ENCODE data around the gene KRTAP10-7.
A peak's percentile ranks its signal among the peaks of the same experiment; 100 is the strongest.
"Not testable (repeated sequence)": the region's sequence is repeated elsewhere in the genome, so short reads cannot be mapped to it uniquely, and the experiment has no call there.

KRTAP10-7 gene

DNA sequence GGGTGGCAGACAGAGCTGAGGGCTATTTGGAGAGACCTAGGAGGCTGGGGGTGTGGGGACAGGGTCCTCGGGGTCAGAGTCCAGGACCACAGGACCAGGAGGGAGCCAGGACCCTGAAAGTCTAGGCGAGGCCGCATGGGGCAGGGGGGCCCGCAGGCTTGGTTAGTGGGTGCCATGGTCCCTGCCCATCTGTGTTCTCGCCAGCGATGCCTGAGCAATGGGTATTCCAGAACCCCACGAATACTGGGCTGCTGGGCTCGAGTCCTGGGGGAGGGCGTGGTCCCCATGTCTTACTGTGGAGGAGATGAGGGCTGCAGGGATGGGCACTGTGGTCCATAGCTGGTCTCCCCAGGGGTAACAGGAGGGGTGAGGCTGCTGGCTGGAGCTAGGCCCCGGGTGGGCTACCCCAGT lies 10.1 kb upstream of the KRTAP10-7 start:
- DNase-seq (ENCODE audit: low read depth, low spot score) = no peak

GRCh38 chr21:44590897-44591800 lies 9.2 kb upstream of the KRTAP10-7 start:
- not testable (repeated sequence) for DNase-seq (ENCODE audit: low read depth, low spot score)

DNA sequence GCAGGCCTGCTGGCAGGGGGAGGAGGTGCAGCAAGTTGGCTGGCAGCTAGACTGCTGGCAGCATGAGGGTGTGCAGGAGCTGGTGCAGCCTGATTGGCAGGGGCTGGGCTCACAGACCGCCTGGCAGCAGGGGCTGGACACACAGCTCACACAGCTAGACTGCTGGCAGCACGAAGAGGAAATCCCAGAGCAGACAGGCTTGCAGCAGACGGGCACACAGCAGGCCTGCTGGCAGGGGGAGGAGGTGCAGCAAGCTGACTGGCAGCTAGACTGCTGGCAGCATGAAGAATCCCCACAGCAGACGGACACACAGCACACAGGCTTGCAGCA lies 8.6 kb upstream of the KRTAP10-7 start:
- not testable (repeated sequence) for DNase-seq (ENCODE audit: low read depth, low spot score)

GRCh38 chr21:44592446-44593311 lies 7.7 kb upstream of the KRTAP10-7 start, which contains the start of gene KRTAP10-6:
Gene KRTAP10-6, minus strand, starts transcription at chr21:44592505. Its CDS starts 21 bp downstream, at chr21:44592484.
- DNase-seq (ENCODE audit: low read depth, low spot score) = no peak

DNA sequence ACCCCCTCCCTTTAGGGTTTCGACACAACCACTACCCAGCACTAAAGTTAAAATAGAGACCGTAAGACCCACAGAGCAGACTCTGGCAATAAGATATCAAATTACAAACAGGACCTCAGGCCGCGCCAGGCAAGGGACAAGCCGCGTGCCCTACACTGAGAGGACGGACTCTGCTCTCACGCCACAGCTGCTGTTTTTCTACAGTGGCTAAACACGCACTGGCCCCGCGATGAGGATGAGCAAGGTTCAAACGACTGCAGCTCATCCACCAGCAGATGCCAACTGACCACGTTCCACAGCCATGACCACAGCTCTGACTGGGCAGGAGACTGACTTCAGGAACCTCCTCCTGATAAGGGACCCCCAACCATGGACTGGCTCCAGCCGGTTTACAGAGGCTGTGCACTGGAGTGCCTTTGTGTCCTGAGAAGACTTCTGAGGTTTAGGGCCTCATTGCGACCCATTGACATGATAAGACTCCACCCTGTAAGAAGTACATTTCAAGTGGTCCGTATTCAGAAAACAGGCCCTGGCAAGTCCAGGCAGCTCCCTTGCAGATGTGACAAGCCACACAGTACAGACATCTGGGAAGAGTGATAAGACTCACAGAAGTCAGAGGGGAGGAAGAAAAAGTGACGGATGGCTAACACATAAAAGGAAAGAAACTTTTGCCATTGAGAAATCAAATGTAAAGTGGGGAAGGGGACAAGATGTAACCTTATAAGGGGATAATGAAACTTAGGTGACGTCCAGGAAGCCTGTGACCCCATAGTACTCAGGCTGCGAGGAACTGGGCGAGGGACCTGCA lies 6.6 kb upstream of the KRTAP10-7 start:
- peak; percentile 70 for DNase-seq (ENCODE audit: low read depth, low spot score)

DNA sequence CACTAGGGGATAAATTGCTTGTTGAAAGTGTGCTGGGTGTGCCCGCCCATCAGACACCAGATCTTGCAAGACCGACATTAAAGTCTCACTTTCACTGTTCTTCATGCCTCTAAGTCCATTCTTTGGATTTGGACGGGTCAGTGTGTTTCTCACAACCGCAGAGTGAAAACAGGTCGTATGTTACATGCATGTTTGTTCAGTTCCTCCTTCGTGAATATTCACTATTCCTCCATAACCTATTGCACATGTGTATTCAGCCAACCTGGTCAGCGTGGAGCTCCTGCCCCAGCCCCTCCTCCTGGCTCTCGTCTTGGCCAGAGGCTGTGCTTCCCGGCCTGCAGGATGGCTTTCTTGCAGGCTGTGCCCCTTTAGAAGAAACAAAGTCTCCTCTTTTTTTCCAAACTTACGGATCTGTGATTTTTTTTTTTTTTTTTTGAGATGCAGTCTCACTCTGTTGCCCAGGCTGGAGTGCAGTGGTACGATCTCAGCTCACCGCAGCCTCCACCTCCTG lies 5.9 kb upstream of the KRTAP10-7 start:
- no peak for DNase-seq (ENCODE audit: low read depth, low spot score)

GRCh38 chr21:44595524-44595923 lies 4.9 kb upstream of the KRTAP10-7 start:
- no peak for DNase-seq (ENCODE audit: low read depth, low spot score)

GRCh38 chr21:44596068-44596725 lies 4.2 kb upstream of the KRTAP10-7 start:
- no peak for DNase-seq (ENCODE audit: low read depth, low spot score)

- DNase-seq (ENCODE audit: low read depth, low spot score) = peak; percentile 74
Observed at GRCh38 chr21:44598061-44598460, 2.3 kb upstream of the KRTAP10-7 start.

- no peak for DNase-seq (ENCODE audit: low read depth, low spot score)
Observed at GRCh38 chr21:44599264-44600029, 950 bp upstream of the KRTAP10-7 start.

DNA sequence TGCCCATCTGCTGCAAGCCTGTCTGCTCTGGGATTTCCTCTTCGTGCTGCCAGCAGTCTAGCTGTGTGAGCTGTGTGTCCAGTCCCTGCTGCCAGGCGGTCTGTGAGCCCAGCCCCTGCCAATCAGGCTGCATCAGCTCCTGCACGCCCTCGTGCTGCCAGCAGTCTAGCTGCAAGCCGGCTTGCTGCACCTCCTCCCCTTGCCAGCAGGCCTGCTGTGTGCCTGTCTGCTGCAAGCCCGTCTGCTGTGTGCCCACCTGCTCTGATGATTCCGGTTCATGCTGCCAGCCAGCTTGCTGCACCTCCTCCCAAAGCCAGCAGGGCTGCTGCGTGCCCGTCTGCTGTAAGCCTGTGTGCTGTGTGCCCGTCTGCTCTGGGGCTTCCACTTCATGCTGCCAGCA lies 694 bp downstream of the KRTAP10-7 start:
- not testable (repeated sequence) for DNase-seq (ENCODE audit: low read depth, low spot score)

GRCh38 chr21:44601596-44602462 lies 1.4 kb downstream of the KRTAP10-7 start:
- no peak for DNase-seq (ENCODE audit: low read depth, low spot score)

GRCh38 chr21:44602463-44602850 lies 2.1 kb downstream of the KRTAP10-7 start:
- no peak for DNase-seq (ENCODE audit: low read depth, low spot score)

DNA sequence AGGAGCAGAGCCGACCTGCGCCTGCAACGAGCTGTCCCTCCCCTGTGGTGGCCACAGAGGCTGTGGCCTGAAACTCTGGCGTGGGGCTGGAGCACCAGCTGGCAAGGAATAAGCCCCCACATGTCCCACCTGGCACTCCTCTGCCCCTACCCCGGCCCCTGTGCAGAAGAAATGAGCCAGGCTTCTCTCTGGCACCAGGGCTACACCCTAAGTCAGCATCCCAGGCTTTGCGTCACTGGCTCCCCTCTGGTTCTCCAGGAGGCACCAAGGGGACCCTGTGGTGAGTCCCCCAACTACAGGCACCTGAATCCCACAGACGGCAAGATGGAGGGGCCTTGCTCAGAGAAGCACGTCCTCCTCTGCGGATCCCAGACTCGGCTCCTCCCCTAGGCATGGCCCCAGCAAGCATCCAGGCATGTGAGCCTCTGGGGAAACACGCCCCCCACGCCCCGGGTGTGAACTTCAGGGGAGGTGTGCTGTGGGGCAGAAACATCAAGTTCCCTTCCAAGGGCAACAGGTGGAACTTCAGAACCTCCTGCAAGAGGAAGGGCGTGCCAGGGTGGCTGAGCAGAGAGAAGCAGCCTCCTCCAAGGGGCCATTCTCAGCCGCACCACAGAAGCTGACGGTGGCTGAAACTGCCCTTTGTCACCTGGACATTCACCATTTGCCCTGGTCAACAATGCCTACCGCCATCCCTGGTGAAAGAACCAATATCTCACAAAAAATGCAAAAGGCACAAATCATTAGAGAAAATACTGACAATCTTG lies 2.9 kb downstream of the KRTAP10-7 start:
- DNase-seq (ENCODE audit: low read depth, low spot score) = no peak

- DNase-seq (ENCODE audit: low read depth, low spot score) = no peak
Observed at GRCh38 chr21:44603911-44604310, 3.5 kb downstream of the KRTAP10-7 start.

- DNase-seq (ENCODE audit: low read depth, low spot score) = no peak
Observed at GRCh38 chr21:44606495-44606894, 6.1 kb downstream of the KRTAP10-7 start.

GRCh38 chr21:44609193-44609592 lies 8.8 kb downstream of the KRTAP10-7 start:
- no peak for DNase-seq (ENCODE audit: low read depth, low spot score)

GRCh38 chr21:44610157-44610843 lies 9.9 kb downstream of the KRTAP10-7 start:
- DNase-seq (ENCODE audit: low read depth, low spot score) = not testable (repeated sequence)

Data from ELF-1 (cell line).